Measurements from ENCODE around the gene SLC35E1.
A peak's percentile ranks its signal among the peaks of the same experiment; 100 is the strongest.

The SLC35E1 gene

GRCh38 chr19:16586991-16587832 lies 15.0 kb upstream of the SLC35E1 start:
- TF ChIP-seq CTCF (conservative IDR thresholded peaks at IDR 0.05; ENCODE audit: low read depth, low read length) = no peak
- DNase-seq (ENCODE audit: low read depth) = peak; percentile 32
- H3K4me3 ChIP-seq (ENCODE audit: low read depth, low read length) = no peak overlapping the region

- no peak overlapping the region for H3K4me3 ChIP-seq (ENCODE audit: low read depth, low read length)
- DNase-seq (ENCODE audit: low read depth) = no peak
- no peak for TF ChIP-seq CTCF (conservative IDR thresholded peaks at IDR 0.05; ENCODE audit: low read depth, low read length)
Measured at GRCh38 chr19:16586477-16586871, 14.3 kb upstream of the SLC35E1 start.

GRCh38 chr19:16585808-16586476 lies 13.7 kb upstream of the SLC35E1 start:
- no peak overlapping the region for H3K4me3 ChIP-seq (ENCODE audit: low read depth, low read length)
- no peak for TF ChIP-seq CTCF (conservative IDR thresholded peaks at IDR 0.05; ENCODE audit: low read depth, low read length)
- no peak for DNase-seq (ENCODE audit: low read depth)

- H3K4me3 ChIP-seq (ENCODE audit: low read depth, low read length) = no peak overlapping the region
- no peak for DNase-seq (ENCODE audit: low read depth)
- TF ChIP-seq CTCF (conservative IDR thresholded peaks at IDR 0.05; ENCODE audit: low read depth, low read length) = no peak
Measured at GRCh38 chr19:16585094-16585801, 13.0 kb upstream of the SLC35E1 start.

GRCh38 chr19:16584248-16585093 lies 12.3 kb upstream of the SLC35E1 start:
- TF ChIP-seq CTCF (conservative IDR thresholded peaks at IDR 0.05; ENCODE audit: low read depth, low read length) = no peak
- peak; percentile 83 for DNase-seq (ENCODE audit: low read depth)
- H3K4me3 ChIP-seq (ENCODE audit: low read depth, low read length) = peak overlapping the region; percentile 41

- TF ChIP-seq CTCF (conservative IDR thresholded peaks at IDR 0.05; ENCODE audit: low read depth, low read length) = no peak
- H3K4me3 ChIP-seq (ENCODE audit: low read depth, low read length) = no peak overlapping the region
- DNase-seq (ENCODE audit: low read depth) = no peak
Measured at GRCh38 chr19:16582486-16583261, 10.5 kb upstream of the SLC35E1 start.
